Muscle layer of duodenum (tissue), 2 donors: ENCODE results near the gene GRIN3A.

Experiments used
- H3K27ac ChIP-seq: one replicate; pipeline ENCODE4 v1.7.0; 2013; ENCODE audit warnings: mild to moderate bottlenecking, low read length
- H3K27me3 ChIP-seq: one replicate; pipeline ENCODE4 v1.7.0; 2013; ENCODE audit warnings: low read depth, mild to moderate bottlenecking, control low read depth, low read length
- H3K36me3 ChIP-seq, 2 donors: one replicate each; pipeline ENCODE4 v1.7.0; 2013; ENCODE audit warnings: low read length in 2 of 2, control low read depth in 1 of 2, mild to moderate bottlenecking in 1 of 2; ENCODE audit not compliant: insufficient read depth in 2 of 2, control insufficient read depth in 1 of 2
- H3K4me1 ChIP-seq, 2 donors: one replicate each; pipeline ENCODE4 v1.7.0; 2013; ENCODE audit warnings: low read length in 2 of 2, mild to moderate bottlenecking in 2 of 2, control low read depth in 1 of 2, moderate library complexity in 1 of 2; ENCODE audit not compliant: insufficient read depth in 2 of 2, control insufficient read depth in 1 of 2
- H3K4me3 ChIP-seq, 2 donors: one replicate each; pipeline ENCODE4 v1.7.0; 2013; ENCODE audit warnings: low read length in 2 of 2, low read depth in 1 of 2, mild to moderate bottlenecking in 1 of 2
- H3K9me3 ChIP-seq, 2 donors: one replicate each; pipeline ENCODE4 v1.7.0; 2013; ENCODE audit warnings: low read length in 2 of 2, control low read depth in 1 of 2, mild to moderate bottlenecking in 1 of 2; ENCODE audit not compliant: control insufficient read depth in 1 of 2
- donor health status: healthy.

GRIN3A gene

GRCh38 chr9:101629636-101630035 lies 108.8 kb downstream of the GRIN3A start:
- Histone ChIP-seq H3K9me3 (no peaks in the 10 kb centered on the region), H3K27me3 (no peaks in the 10 kb centered on the region), H3K36me3 (no peaks in the 10 kb centered on the region), H3K4me3 (no peak overlapping the region), H3K27ac (no peak overlapping the region), H3K4me1 (no peaks in the 10 kb centered on the region)

- Histone ChIP-seq H3K4me1 (no peaks in the 10 kb centered on the region), H3K27ac (no peak overlapping the region), H3K9me3 (no peaks in the 10 kb centered on the region), H3K4me3 (no peak overlapping the region), H3K27me3 (no peaks in the 10 kb centered on the region), H3K36me3 (no peaks in the 10 kb centered on the region)
These were observed 110.3 kb downstream of the GRIN3A start for GRCh38 chr9:101628173-101628572.

GRCh38 chr9:101626295-101626694 lies 112.2 kb downstream of the GRIN3A start:
- no peaks in the 10 kb centered on the region for H3K9me3 ChIP-seq
- H3K4me3 ChIP-seq = no peak overlapping the region
- H3K27me3 ChIP-seq = no peaks in the 10 kb centered on the region
- no peaks in the 10 kb centered on the region for H3K4me1 ChIP-seq
- no peak overlapping the region for H3K27ac ChIP-seq
- no peaks in the 10 kb centered on the region for H3K36me3 ChIP-seq

GRCh38 chr9:101625876-101626275 lies 112.6 kb downstream of the GRIN3A start:
- no peaks in the 10 kb centered on the region for H3K4me1 ChIP-seq
- H3K27ac ChIP-seq = no peak overlapping the region
- H3K27me3 ChIP-seq = no peaks in the 10 kb centered on the region
- H3K9me3 ChIP-seq = no peaks in the 10 kb centered on the region
- no peaks in the 10 kb centered on the region for H3K36me3 ChIP-seq
- no peak overlapping the region for H3K4me3 ChIP-seq

- no peaks in the 10 kb centered on the region for H3K4me1 ChIP-seq
- H3K4me3 ChIP-seq = no peak overlapping the region
- H3K27ac ChIP-seq = no peak overlapping the region
- no peaks in the 10 kb centered on the region for H3K36me3 ChIP-seq
- no peaks in the 10 kb centered on the region for H3K27me3 ChIP-seq
- no peaks in the 10 kb centered on the region for H3K9me3 ChIP-seq
These were observed 118.0 kb downstream of the GRIN3A start for GRCh38 chr9:101620452-101620851.

GRCh38 chr9:101618698-101619097 lies 119.7 kb downstream of the GRIN3A start:
- Histone ChIP-seq H3K9me3 (no peaks in the 10 kb centered on the region), H3K4me1 (no peaks in the 10 kb centered on the region), H3K27me3 (no peaks in the 10 kb centered on the region), H3K27ac (no peak overlapping the region), H3K4me3 (no peak overlapping the region), H3K36me3 (no peaks in the 10 kb centered on the region)

- no peaks in the 10 kb centered on the region for H3K27me3 ChIP-seq
- H3K4me3 ChIP-seq = no peak overlapping the region
- no peaks in the 10 kb centered on the region for H3K36me3 ChIP-seq
- H3K27ac ChIP-seq = no peak overlapping the region
- H3K4me1 ChIP-seq = no peaks in the 10 kb centered on the region
- H3K9me3 ChIP-seq = no peaks in the 10 kb centered on the region
These were observed 132.9 kb downstream of the GRIN3A start for GRCh38 chr9:101605547-101605946.

- Histone ChIP-seq H3K36me3 (no peaks in the 10 kb centered on the region), H3K4me1 (no peaks in the 10 kb centered on the region), H3K27ac (no peak overlapping the region), H3K9me3 (no peaks in the 10 kb centered on the region), H3K4me3 (no peak overlapping the region), H3K27me3 (no peaks in the 10 kb centered on the region)
These were observed 134.2 kb downstream of the GRIN3A start for GRCh38 chr9:101604296-101604695.

GRCh38 chr9:101601904-101602765 lies 136.3 kb downstream of the GRIN3A start:
- H3K27me3 ChIP-seq = no peaks in the 10 kb centered on the region
- no peak overlapping the region for H3K4me3 ChIP-seq
- no peaks in the 10 kb centered on the region for H3K9me3 ChIP-seq
- no peak overlapping the region for H3K27ac ChIP-seq
- no peaks in the 10 kb centered on the region for H3K4me1 ChIP-seq
- no peaks in the 10 kb centered on the region for H3K36me3 ChIP-seq

GRCh38 chr9:101594796-101595195 lies 143.7 kb downstream of the GRIN3A start, which contains the start of gene PPP3R2:
Gene PPP3R2 (minus strand): TSS chr9:101594969. CDS start chr9:101594921, 48 bp downstream.
- no peak within 1 kb of the TSS for H3K4me3 ChIP-seq
- H3K4me1 ChIP-seq = no peaks in the 10 kb centered on the region
- H3K9me3 ChIP-seq = no peaks in the 10 kb centered on the region
- H3K27ac ChIP-seq = no peak within 1 kb of the TSS
- no peaks in the 10 kb centered on the region for H3K36me3 ChIP-seq
- H3K27me3 ChIP-seq = no peaks in the 10 kb centered on the region

GRCh38 chr9:101593345-101593744 lies 145.1 kb downstream of the GRIN3A start:
- H3K36me3 ChIP-seq = no peaks in the 10 kb centered on the region
- H3K27me3 ChIP-seq = no peaks in the 10 kb centered on the region
- no peaks in the 10 kb centered on the region for H3K9me3 ChIP-seq
- no peak overlapping the region for H3K4me3 ChIP-seq
- H3K27ac ChIP-seq = no peak overlapping the region
- no peaks in the 10 kb centered on the region for H3K4me1 ChIP-seq

GRCh38 chr9:101592788-101593187 lies 145.7 kb downstream of the GRIN3A start:
- Histone ChIP-seq H3K36me3 (no peaks in the 10 kb centered on the region), H3K9me3 (no peaks in the 10 kb centered on the region), H3K27ac (no peak overlapping the region), H3K4me3 (no peak overlapping the region), H3K27me3 (no peaks in the 10 kb centered on the region), H3K4me1 (no peaks in the 10 kb centered on the region)
